ENCODE results near the gene SH3RF2.

- TF ChIP-seq GATA2 (IDR thresholded peaks at IDR 0.05; ENCODE audit: low read depth, low read length) (no peak), GATA3 (IDR thresholded peaks at IDR 0.05; ENCODE audit: low read depth, low read length) (no peak)
Observed at GRCh38 chr5:145968970-145969713, 32.8 kb downstream of the SH3RF2 start.
